Endothelial cell of umbilical vein (primary cell): Measurements from ENCODE around the gene CASK.

Source experiments
- EZH2 ChIP-seq: IDR thresholded peaks from 2 replicates; pipeline ENCODE4 v1.6.1; 2012; ENCODE audit warnings: borderline replicate concordance, low read depth, mild to moderate bottlenecking, moderate library complexity, low read length, inconsistent platforms; ENCODE audit not compliant: severe bottlenecking
- FOS ChIP-seq: IDR thresholded peaks from 2 replicates; pipeline ENCODE4 v1.6.1; 2011; ENCODE audit warnings: mild to moderate bottlenecking, low read length, moderate library complexity, borderline replicate concordance; ENCODE audit not compliant: insufficient read depth
- JUN ChIP-seq: IDR thresholded peaks from 2 replicates; pipeline ENCODE4 v1.6.1; 2011; ENCODE audit warnings: borderline replicate concordance, low read depth; ENCODE audit not compliant: insufficient read length, insufficient read depth
- MYC ChIP-seq: IDR thresholded peaks from one replicate; pipeline ENCODE4 v1.6.1; 2011; ENCODE audit warnings: mild to moderate bottlenecking, low read depth, low read length
- POLR2A ChIP-seq: IDR thresholded peaks from 2 replicates; pipeline ENCODE4 v1.6.1; 2012; ENCODE audit warnings: low read depth, mild to moderate bottlenecking, control low read depth, low read length
- POLR2AphosphoS5 ChIP-seq: IDR thresholded peaks from 2 replicates; pipeline ENCODE4 v1.6.1; 2012; ENCODE audit warnings: low read depth, mild to moderate bottlenecking, control low read depth, low read length, moderate library complexity; ENCODE audit not compliant: insufficient read depth
- TF ChIP-seq, protein P1 (sequence below), 2 donors: IDR thresholded peaks; 1 replicate in 1 of 2; 2 replicates in 1 of 2; pipeline ENCODE4 v1.5.1; 2011; ENCODE audit warnings: low read length in 2 of 2, mild to moderate bottlenecking in 2 of 2, moderate library complexity in 2 of 2, control low read depth in 1 of 2, inconsistent platforms in 1 of 2, low read depth in 1 of 2; ENCODE audit not compliant: insufficient read depth in 1 of 2; ENCODE audit errors: extremely low read depth in 1 of 2
- TF ChIP-seq, protein P2 (sequence below): IDR thresholded peaks from 2 replicates; pipeline ENCODE4 v1.6.1; 2011; ENCODE audit not compliant: insufficient read depth, insufficient read length

DNA sequence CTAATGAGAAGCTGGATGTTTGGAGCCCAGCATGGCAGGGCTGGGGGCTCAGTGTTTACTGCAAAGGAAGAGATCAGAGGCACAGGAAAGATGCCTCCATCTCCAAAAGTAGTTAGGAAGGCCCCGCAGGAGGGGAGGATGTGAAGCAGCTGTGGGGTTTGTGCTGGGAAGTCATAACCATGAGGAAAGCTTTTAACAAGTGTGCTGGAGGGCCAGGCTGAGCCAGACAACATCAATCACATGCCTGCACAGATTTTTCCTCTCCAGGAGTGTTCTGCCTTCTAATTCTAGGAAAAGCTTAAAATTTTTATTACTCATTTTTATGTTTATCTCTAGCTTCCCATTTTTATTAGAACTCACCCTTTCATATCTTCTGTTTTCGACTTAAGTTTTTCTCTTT, 134.0 kb downstream of the CASK start:
- TF ChIP-seq, protein P1, sequence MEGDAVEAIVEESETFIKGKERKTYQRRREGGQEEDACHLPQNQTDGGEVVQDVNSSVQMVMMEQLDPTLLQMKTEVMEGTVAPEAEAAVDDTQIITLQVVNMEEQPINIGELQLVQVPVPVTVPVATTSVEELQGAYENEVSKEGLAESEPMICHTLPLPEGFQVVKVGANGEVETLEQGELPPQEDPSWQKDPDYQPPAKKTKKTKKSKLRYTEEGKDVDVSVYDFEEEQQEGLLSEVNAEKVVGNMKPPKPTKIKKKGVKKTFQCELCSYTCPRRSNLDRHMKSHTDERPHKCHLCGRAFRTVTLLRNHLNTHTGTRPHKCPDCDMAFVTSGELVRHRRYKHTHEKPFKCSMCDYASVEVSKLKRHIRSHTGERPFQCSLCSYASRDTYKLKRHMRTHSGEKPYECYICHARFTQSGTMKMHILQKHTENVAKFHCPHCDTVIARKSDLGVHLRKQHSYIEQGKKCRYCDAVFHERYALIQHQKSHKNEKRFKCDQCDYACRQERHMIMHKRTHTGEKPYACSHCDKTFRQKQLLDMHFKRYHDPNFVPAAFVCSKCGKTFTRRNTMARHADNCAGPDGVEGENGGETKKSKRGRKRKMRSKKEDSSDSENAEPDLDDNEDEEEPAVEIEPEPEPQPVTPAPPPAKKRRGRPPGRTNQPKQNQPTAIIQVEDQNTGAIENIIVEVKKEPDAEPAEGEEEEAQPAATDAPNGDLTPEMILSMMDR (IDR thresholded peaks at IDR 0.05; ENCODE audit: extremely low read depth in 1 of 2, insufficient read depth in 1 of 2, low read depth in 1 of 2, low read length in 2 of 2), result no peak
- TF ChIP-seq POLR2AphosphoS5 (no peak), POLR2A (no peak), EZH2 (no peak), JUN (no peak), MYC (no peak), FOS (no peak)
- TF ChIP-seq, protein P2, sequence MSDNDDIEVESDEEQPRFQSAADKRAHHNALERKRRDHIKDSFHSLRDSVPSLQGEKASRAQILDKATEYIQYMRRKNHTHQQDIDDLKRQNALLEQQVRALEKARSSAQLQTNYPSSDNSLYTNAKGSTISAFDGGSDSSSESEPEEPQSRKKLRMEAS, result no peak
